Measurements from ENCODE around the gene LINGO4. TPM values are rescaled to one million over a fixed set of nuclear protein-coding genes. Genes with fewer than 3 reads are reported as not detected.
"Not testable (repeated sequence)": the region's sequence is repeated elsewhere in the genome, so short reads cannot be mapped to it uniquely, and the experiment has no call there.

LINGO4 gene
- total RNA-seq, 1 experiment from 2014 or later: not detected

DNA sequence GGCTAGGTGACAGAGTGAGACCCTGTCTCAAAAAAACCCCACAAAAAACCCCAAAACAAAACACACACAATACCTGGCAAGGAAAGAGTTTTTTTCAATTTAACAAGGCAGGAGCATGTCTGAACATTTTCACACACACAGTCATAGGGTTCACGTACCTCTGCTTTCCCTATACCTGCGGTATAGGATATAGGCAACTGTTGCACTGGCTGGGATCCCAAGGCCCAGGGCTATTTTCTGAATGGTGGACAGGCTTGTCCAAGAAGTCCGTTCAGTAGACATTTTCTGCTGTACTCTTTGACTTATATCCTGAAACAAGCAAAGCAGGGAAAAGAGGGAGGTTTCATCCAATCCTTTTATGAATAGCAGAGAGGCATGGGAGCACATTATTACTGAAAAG lies 22.5 kb downstream of the LINGO4 start:
- Histone ChIP-seq H2AFZ (no peak overlapping the region), H3K4me2 (no peak overlapping the region), H3K9me2 (ENCODE audit: insufficient read depth) (no peaks in the 10 kb centered on the region), H3F3A (ENCODE audit: insufficient read depth, low read depth) (no peaks in the 10 kb centered on the region), H3K4me1 (replicated peaks; ENCODE audit: insufficient read depth) (no peaks in the 10 kb centered on the region), H3K9me3 (ENCODE audit: insufficient read depth, low read depth) (no peaks in the 10 kb centered on the region), H3K4me3 (no peak overlapping the region), H3K27ac (no peak overlapping the region), H3K79me2 (ENCODE audit: low read depth) (no peaks in the 10 kb centered on the region), H3K36me3 (ENCODE audit: low read depth) (peaks cover 4% of the 10 kb centered on the region; the same call in 1 of the 2 replicates), H4K20me1 (ENCODE audit: insufficient read depth) (no peaks in the 10 kb centered on the region), H3K27me3 (ENCODE audit: insufficient read depth, low read depth) (no peaks in the 10 kb centered on the region)
- no TSS peak for BruUV-seq (replicated peaks)
- TF ChIP-seq, protein P1, sequence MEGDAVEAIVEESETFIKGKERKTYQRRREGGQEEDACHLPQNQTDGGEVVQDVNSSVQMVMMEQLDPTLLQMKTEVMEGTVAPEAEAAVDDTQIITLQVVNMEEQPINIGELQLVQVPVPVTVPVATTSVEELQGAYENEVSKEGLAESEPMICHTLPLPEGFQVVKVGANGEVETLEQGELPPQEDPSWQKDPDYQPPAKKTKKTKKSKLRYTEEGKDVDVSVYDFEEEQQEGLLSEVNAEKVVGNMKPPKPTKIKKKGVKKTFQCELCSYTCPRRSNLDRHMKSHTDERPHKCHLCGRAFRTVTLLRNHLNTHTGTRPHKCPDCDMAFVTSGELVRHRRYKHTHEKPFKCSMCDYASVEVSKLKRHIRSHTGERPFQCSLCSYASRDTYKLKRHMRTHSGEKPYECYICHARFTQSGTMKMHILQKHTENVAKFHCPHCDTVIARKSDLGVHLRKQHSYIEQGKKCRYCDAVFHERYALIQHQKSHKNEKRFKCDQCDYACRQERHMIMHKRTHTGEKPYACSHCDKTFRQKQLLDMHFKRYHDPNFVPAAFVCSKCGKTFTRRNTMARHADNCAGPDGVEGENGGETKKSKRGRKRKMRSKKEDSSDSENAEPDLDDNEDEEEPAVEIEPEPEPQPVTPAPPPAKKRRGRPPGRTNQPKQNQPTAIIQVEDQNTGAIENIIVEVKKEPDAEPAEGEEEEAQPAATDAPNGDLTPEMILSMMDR (conservative IDR thresholded peaks at IDR 0.05): no peak
- TF ChIP-seq EZH2 (IDR thresholded peaks at IDR 0.05; ENCODE audit: low read depth): no peak
- POLR2A ChIA-PET (ENCODE audit: unreplicated experiment): no interaction called here
- DNase-seq: no peak
- CTCF ChIA-PET: no interaction called here
- intact Hi-C loops (cut with micrococcal nuclease; ENCODE audit: unreplicated experiment): no loop called here

DNA sequence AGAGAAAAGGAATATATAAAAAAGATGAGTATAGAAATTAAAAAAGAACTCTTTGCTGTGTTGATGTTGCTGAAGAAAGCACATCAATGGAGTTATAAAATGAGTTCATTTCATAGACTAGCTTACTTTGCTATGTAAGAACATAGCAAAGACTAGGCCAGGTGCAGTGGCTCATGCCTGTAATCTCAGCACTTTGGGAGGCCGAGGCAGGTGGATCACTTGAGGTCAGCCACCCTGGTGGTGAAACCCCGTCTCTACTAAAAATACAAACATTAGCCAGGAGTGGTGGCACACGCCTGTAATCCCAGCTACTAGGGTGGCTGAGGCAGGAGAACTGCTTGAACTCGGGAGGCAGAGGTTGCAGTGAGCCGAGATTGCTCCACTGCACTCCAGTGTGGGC lies 23.2 kb downstream of the LINGO4 start:
- BruUV-seq (replicated peaks); CTCF ChIA-PET; H3K4me1 ChIP-seq (replicated peaks; ENCODE audit: insufficient read depth); H3K27me3 ChIP-seq (ENCODE audit: insufficient read depth, low read depth); intact Hi-C loops (cut with micrococcal nuclease; ENCODE audit: unreplicated experiment); H3K9me3 ChIP-seq (ENCODE audit: insufficient read depth, low read depth); H3K79me2 ChIP-seq (ENCODE audit: low read depth); H3K4me2 ChIP-seq; H3K27ac ChIP-seq; H3K36me3 ChIP-seq (ENCODE audit: low read depth); DNase-seq; H2AFZ ChIP-seq; H3K4me3 ChIP-seq; H4K20me1 ChIP-seq (ENCODE audit: insufficient read depth); H3F3A ChIP-seq (ENCODE audit: insufficient read depth, low read depth); POLR2A ChIA-PET (ENCODE audit: unreplicated experiment); H3K9me2 ChIP-seq (ENCODE audit: insufficient read depth): not testable (repeated sequence)

DNA sequence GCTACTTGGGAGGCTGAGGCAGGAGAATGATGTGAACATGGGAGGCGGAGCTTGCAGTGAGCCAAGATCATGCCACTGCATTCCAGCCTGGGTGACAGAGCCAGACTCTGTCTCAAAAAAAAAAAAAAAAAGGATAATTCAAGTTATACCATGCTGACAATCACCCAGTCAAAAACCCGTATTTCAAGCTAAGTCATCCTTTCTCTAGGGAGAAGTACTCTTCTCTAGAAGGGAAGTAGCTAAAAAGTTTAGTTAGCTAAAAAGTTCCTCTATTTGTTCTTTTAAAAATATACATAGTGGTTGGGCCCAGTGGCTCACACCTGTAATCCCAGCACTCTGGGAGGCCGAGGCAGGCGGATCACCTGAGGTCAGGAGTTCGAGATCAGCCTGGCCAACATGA lies 24.5 kb downstream of the LINGO4 start:
- H3K9me2 ChIP-seq (ENCODE audit: insufficient read depth); BruUV-seq (replicated peaks); H3K36me3 ChIP-seq (ENCODE audit: low read depth); POLR2A ChIA-PET (ENCODE audit: unreplicated experiment); DNase-seq; H2AFZ ChIP-seq; CTCF ChIA-PET; H3K79me2 ChIP-seq (ENCODE audit: low read depth); H3F3A ChIP-seq (ENCODE audit: insufficient read depth, low read depth); H3K4me1 ChIP-seq (replicated peaks; ENCODE audit: insufficient read depth); H3K4me3 ChIP-seq; intact Hi-C loops (cut with micrococcal nuclease; ENCODE audit: unreplicated experiment); H3K27ac ChIP-seq; H3K4me2 ChIP-seq; H3K27me3 ChIP-seq (ENCODE audit: insufficient read depth, low read depth); H3K9me3 ChIP-seq (ENCODE audit: insufficient read depth, low read depth); H4K20me1 ChIP-seq (ENCODE audit: insufficient read depth): not testable (repeated sequence)

DNA sequence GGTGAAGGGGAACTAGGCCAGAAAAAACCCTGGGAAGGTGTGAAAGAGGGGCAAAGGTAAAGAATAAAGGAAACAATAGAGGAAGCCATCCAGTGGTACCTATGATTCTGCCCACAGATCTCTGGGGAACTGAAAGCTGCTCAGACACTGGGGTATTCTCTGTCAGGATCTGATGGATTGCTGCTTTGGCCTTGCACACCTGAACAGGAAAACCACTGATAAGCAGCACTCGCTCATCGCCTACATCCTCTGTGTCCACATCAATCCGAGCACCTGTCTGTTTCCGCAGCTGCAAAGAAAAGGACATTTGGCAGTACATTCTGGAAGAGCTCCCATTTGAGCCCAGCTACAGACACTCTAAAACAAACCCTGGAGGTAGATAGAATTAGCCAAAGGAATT lies 25.4 kb downstream of the LINGO4 start:
- ChIA-PET CTCF (no interaction called here), POLR2A (ENCODE audit: unreplicated experiment) (no interaction called here)
- TF ChIP-seq, protein P1 (conservative IDR thresholded peaks at IDR 0.05): no peak
- TF ChIP-seq EZH2 (IDR thresholded peaks at IDR 0.05; ENCODE audit: low read depth): no peak
- H3K9me3 ChIP-seq (ENCODE audit: insufficient read depth, low read depth): no peaks in the 10 kb centered on the region
- H3K79me2 ChIP-seq (ENCODE audit: low read depth): no peaks in the 10 kb centered on the region
- H3K27ac ChIP-seq: no peak overlapping the region
- no peaks in the 10 kb centered on the region for H3F3A ChIP-seq (ENCODE audit: insufficient read depth, low read depth)
- no peak for DNase-seq
- no peak overlapping the region for H3K4me2 ChIP-seq
- peaks cover 4% of the 10 kb centered on the region; the same call in 1 of the 2 replicates for H3K36me3 ChIP-seq (ENCODE audit: low read depth)
- intact Hi-C loops (cut with micrococcal nuclease; ENCODE audit: unreplicated experiment): no loop called here
- H4K20me1 ChIP-seq (ENCODE audit: insufficient read depth): no peaks in the 10 kb centered on the region
- H3K27me3 ChIP-seq (ENCODE audit: insufficient read depth, low read depth): no peaks in the 10 kb centered on the region
- no TSS peak for BruUV-seq (replicated peaks)
- H3K4me1 ChIP-seq (replicated peaks; ENCODE audit: insufficient read depth): no peaks in the 10 kb centered on the region
- H3K4me3 ChIP-seq: no peak overlapping the region
- H2AFZ ChIP-seq: no peak overlapping the region
- H3K9me2 ChIP-seq (ENCODE audit: insufficient read depth): no peaks in the 10 kb centered on the region
